Measurements from ENCODE around the gene NETO2.

DNA sequence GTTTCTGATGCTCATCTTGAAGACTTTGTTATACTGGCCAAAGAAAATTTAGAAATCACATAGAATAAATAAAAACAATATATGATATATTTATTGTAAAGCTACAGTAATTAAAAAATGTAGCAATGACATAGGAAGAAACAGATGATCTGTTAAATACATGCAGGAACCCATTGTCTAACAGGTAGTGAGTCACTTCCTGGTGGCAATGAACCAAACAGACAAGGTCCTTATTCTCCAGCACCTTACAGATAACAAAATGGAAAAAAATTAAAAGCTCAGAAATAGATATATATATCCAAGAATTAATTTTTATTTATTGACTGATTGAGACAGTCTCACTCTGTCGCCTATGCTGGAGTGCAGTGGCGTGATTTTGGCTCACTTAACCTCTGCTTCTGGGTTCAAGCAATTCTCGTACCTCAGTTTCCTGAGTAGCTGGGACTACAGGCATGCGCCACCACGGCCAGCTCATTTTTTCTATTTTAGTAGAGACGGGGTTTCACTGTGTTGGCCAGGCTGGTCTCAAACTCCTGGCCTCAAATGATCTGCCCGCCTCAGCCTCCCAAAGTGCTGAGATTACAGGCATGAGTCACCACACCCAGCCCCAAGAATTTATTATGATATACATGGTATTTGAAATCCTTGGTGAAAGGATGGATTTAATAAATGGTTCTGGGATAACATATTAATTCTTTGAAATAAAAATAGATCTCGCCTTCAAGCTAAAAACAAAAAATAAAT is 7.5 kb downstream of the NETO2 start:
- TF ChIP-seq, protein P1, sequence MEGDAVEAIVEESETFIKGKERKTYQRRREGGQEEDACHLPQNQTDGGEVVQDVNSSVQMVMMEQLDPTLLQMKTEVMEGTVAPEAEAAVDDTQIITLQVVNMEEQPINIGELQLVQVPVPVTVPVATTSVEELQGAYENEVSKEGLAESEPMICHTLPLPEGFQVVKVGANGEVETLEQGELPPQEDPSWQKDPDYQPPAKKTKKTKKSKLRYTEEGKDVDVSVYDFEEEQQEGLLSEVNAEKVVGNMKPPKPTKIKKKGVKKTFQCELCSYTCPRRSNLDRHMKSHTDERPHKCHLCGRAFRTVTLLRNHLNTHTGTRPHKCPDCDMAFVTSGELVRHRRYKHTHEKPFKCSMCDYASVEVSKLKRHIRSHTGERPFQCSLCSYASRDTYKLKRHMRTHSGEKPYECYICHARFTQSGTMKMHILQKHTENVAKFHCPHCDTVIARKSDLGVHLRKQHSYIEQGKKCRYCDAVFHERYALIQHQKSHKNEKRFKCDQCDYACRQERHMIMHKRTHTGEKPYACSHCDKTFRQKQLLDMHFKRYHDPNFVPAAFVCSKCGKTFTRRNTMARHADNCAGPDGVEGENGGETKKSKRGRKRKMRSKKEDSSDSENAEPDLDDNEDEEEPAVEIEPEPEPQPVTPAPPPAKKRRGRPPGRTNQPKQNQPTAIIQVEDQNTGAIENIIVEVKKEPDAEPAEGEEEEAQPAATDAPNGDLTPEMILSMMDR (conservative IDR thresholded peaks at IDR 0.05; ENCODE audit: low read length) = no peak
- no peak for TF ChIP-seq EZH2phosphoT487 (IDR thresholded peaks at IDR 0.05; ENCODE audit: borderline replicate concordance, low read depth, low read length)

All from OCI-LY7 (cell line).